GM10248 (cell line): Measurements from ENCODE around the gene RGS5.
A peak's percentile ranks its signal among the peaks of the same experiment; 100 is the strongest.

Experiments used
- CTCF ChIA-PET: fragments of 300-600 bp; sonication (Branson Sonifier 250); formaldehyde crosslinking; extraction: SDS; loops from one replicate; lab custom pipeline; 2021; ENCODE audit warnings: antibody characterized with exemption; lab: Yijun Ruan, JAX
- POLR2A ChIA-PET: fragments of 350-650 bp; sonication (Branson Sonifier 250); formaldehyde crosslinking; extraction: SDS; loops from one replicate; lab custom pipeline; 2020; ENCODE audit warnings: antibody characterized with exemption; lab: Yijun Ruan, JAX
- DNase-seq: peaks from one replicate; pipeline ENCODE4 v3.0.0; 2012; ENCODE audit errors: extremely low spot score
- TF ChIP-seq, protein P1 (sequence below): IDR thresholded peaks from 2 replicates; pipeline ENCODE4 v1.5.1; 2012; ENCODE audit warnings: mild to moderate bottlenecking, low read depth; ENCODE audit errors: extremely low read depth, missing control alignments, control extremely low read depth

The RGS5 gene

DNA sequence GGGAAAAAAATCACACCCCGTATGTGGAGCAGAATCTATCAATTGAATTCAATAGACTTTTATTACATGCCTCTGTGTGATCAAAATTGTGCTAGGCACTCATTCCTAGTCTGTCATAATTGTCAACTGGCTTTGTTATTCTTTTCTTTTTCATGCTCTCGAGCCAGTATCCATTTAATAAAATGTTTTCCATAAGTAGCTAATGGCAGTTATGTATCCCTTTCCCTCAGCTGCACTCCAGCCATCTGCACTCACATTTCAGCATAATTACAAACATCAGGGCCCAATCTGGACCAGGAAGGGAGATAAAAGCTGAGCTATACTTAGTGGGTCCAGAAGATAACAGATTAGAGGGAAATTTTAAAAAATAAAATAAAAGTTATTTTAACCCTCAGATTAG lies 15.9 kb downstream of the RGS5 start:
- POLR2A ChIA-PET: no interaction called here
- CTCF ChIA-PET: interaction anchor here (1.4 kb wide), 1 partner anchor 11 kb away, joined by 4 read pairs; no protein-coding TSS in a partner anchor
- TF ChIP-seq, protein P1, sequence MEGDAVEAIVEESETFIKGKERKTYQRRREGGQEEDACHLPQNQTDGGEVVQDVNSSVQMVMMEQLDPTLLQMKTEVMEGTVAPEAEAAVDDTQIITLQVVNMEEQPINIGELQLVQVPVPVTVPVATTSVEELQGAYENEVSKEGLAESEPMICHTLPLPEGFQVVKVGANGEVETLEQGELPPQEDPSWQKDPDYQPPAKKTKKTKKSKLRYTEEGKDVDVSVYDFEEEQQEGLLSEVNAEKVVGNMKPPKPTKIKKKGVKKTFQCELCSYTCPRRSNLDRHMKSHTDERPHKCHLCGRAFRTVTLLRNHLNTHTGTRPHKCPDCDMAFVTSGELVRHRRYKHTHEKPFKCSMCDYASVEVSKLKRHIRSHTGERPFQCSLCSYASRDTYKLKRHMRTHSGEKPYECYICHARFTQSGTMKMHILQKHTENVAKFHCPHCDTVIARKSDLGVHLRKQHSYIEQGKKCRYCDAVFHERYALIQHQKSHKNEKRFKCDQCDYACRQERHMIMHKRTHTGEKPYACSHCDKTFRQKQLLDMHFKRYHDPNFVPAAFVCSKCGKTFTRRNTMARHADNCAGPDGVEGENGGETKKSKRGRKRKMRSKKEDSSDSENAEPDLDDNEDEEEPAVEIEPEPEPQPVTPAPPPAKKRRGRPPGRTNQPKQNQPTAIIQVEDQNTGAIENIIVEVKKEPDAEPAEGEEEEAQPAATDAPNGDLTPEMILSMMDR: no peak
- no peak for DNase-seq

DNA sequence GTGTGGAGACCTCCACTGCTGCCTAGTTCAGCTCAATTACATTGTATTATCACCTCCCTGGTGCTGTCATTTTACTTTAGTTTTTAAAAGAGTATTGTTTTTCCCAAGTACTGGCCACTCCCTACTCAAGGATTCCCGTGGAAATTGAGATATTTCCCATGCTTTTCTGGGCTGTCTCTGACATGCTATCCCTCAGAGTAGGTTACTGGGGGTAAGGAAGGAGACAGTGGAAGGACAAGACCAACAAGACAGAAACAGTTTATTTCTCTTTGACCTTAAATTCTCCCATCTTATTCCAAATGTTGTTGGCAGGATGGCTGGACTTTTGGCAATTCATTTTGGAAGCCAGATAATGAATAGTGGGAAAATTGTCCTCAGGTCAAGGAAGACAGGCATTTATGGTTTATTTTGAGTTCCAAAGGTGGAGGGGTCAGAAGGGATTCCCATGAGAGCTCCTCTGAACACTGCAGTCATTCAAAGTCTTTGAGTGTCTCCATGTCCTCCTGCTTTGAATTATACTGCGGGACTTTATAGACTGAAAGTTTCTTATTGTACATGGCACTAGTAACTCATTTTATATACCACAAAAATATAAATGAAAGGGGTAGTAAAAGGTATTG lies 20.3 kb downstream of the RGS5 start:
- CTCF ChIA-PET: no interaction called here

DNA sequence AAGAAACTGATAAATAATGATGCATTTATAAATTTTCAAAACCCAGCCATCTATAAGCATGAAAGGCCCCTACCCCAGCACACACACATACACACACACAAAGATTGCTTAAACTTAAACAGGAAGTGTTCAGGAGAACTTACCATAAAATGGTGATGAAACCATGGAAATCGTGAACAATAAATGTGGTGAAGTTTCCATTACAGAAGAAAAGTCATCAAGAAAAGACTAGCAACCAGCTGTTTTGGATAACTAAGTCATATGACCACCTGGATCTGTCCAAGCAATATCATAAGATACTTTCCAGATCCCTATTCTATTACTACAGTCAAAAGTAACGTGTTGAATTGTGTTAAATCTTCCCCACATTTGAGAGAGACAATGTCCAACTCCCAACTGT lies 24.1 kb downstream of the RGS5 start:
- ChIA-PET POLR2A (no interaction called here), CTCF (interaction anchor here (1.5 to 2.3 kb wide), 4 partner anchors 10 to 325 kb away, joined by 4 to 6 read pairs (median 6); no protein-coding TSS in a partner anchor)
- TF ChIP-seq, protein P1: no peak
- no peak for DNase-seq

More for the DNA sequence above, 20.3 kb downstream of the RGS5 start:
- POLR2A ChIA-PET: no interaction called here
- TF ChIP-seq, protein P1: no peak
- DNase-seq: no peak

DNA sequence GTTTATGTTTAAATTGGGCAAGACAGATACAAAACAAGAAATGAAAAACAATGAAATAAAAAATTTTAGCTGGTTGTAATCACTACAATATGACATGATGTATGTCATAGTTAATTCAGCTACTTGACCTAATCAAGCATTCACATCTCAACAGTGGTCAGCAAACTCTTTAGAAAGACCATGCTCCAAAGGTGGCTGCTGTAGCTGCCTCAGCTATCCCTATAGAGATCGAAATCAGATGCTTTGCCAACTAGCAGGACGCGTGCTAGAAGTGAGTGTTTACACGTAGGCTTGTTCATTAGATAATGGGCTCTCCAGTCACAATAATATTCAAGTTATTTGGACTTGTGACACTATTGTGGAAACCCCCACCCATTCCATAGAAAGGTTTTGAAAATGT lies 25.9 kb downstream of the RGS5 start:
- ChIA-PET CTCF (interaction anchor here (0.9 to 3.1 kb wide), 9 partner anchors 10 to 329 kb away, joined by 3 to 15 read pairs (median 4); no protein-coding TSS in a partner anchor), POLR2A (no interaction called here)
- no peak for DNase-seq
- TF ChIP-seq, protein P1: no peak

DNA sequence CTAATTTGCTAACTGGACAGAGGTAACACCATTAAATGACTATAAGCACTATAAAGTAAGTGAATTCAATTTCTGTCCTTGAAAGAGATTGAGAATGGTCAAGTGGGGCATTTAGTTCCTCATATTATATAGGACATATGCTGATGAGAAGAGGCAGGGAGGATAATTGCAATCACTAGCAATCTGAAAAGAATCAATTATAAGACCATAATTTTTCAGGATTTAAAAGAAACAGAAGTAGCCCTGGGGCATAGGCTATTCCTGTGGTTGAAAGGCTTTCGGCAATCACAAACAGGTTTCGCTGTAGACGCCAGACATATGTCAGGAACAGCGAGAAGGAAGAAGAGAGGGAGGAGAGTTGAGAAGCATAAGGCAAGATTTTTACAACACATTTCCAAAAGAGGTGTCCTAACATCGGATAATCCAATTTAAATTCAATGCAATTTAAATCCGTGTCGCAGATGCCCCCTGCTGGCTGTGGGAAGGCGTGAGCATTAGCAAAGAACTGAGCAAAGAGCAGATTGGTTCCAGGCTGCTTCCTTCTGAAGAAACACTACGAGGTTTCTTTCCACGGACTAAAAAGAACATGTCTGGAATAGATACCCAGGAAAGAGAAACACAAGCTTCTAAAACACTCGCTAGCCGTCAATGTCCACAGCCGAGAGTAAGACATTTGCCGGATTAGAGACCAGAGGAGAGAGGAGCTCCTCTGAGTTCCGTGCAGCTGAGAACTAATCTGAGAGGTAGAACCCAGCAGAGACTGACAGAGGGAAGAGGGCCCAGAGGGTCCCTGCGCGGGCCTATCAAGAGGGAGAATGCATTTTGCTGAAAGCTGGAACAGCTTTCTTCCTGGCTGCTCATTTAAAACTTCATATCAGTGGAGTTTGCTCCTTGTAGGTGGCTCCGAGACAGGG lies 27.9 kb downstream of the RGS5 start:
- POLR2A ChIA-PET: no interaction called here
- DNase-seq: peak; percentile 40
- TF ChIP-seq, protein P1: peak; percentile 86
- CTCF ChIA-PET: interaction anchor here (0.7 to 3.1 kb wide), 20 partner anchors 10 to 1119 kb away, joined by 3 to 22 read pairs (median 6); no protein-coding TSS in a partner anchor

DNA sequence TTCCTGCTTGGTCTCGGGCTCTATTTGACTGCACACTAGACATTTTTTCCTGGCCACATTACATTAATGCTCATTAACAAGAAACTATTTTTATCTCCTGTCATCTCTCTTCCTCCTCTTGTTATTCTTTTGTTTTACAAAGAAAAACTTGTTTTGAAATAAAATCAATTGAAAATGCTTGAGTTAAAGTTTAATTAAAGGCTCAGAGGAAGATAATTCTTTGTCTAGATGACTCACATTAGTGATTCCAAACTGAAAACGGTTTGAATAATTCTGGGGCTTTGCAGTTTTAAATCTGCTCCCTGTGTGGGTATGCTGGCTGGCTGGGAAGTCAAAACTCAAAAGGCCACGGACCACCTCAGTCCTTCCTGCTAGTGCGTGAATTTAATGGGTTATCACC lies 29.6 kb downstream of the RGS5 start:
- ChIA-PET CTCF (interaction anchor here (1.2 kb wide), 1 partner anchor 295 kb away, joined by 3 read pairs; no protein-coding TSS in a partner anchor), POLR2A (no interaction called here)
- no peak for DNase-seq
- TF ChIP-seq, protein P1: no peak
